Ovary (tissue), 3 donors: ENCODE data around the gene TERT.

Source experiments
- POLR2A ChIP-seq: fragments of 450-650 bp; IDR thresholded peaks from one replicate; pipeline ENCODE4 v1.6.1; 2017; ENCODE audit warnings: antibody characterized with exemption, mild to moderate bottlenecking, moderate library complexity
- TF ChIP-seq, protein P1 (sequence below), 3 donors: fragments of 450-650 bp in 2 of 3; fragments of 200-600 bp in 1 of 3; IDR thresholded peaks; one replicate each; pipeline versions ENCODE4 v1.5.1 to v1.8.0; 2016 to 2022; ENCODE audit warnings: antibody characterized with exemption in 3 of 3, mild to moderate bottlenecking in 1 of 3
- donor health status: DM: no; HTN: no; CAD: no.

DNA sequence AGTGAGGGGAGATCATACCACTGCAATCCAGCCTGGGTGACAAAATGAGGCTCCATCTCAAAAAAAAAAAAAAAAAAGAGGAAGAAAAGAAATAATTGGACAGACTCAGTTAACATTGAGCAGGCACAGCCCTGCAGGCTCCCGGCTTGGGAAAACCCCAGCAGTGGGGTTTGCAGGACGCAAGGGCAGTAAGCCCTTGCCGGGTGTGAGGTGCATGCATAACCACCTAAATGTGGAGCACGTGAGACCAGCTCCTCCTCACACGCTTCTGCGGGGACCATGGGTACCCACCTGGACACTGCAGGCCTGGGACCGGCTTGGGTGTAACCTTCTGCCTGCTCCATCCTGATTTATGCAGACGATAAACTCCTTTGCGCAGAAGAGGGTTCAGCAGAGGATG is 74.5 kb downstream of the TERT start:
- TF ChIP-seq, protein P1, sequence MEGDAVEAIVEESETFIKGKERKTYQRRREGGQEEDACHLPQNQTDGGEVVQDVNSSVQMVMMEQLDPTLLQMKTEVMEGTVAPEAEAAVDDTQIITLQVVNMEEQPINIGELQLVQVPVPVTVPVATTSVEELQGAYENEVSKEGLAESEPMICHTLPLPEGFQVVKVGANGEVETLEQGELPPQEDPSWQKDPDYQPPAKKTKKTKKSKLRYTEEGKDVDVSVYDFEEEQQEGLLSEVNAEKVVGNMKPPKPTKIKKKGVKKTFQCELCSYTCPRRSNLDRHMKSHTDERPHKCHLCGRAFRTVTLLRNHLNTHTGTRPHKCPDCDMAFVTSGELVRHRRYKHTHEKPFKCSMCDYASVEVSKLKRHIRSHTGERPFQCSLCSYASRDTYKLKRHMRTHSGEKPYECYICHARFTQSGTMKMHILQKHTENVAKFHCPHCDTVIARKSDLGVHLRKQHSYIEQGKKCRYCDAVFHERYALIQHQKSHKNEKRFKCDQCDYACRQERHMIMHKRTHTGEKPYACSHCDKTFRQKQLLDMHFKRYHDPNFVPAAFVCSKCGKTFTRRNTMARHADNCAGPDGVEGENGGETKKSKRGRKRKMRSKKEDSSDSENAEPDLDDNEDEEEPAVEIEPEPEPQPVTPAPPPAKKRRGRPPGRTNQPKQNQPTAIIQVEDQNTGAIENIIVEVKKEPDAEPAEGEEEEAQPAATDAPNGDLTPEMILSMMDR (IDR thresholded peaks at IDR 0.05): no peak
- no peak for TF ChIP-seq POLR2A
